ENCODE measurements around the gene MAP4K4.

- TF ChIP-seq CTCF (IDR thresholded peaks at IDR 0.05; ENCODE audit: low read depth, low read length) (no peak), EZH2phosphoT487 (IDR thresholded peaks at IDR 0.05; ENCODE audit: low read depth) (no peak)
These were observed 53.8 kb downstream of the MAP4K4 start for GRCh38 chr2:101751276-101751815.
